Posterior vena cava (tissue), 2 donors: Measurements from ENCODE around the gene FN1. TPM values are rescaled to one million over a fixed set of nuclear protein-coding genes. Genes with fewer than 3 reads are reported as not detected.

ENCODE experiments used
- DNase-seq: peaks from one replicate; pipeline ENCODE4 v3.0.0-alpha.2; 2020; ENCODE audit warnings: low spot score
- intact Hi-C, 2 donors: fragments of 100-400 bp; cut with DNase I; formaldehyde crosslinking; loops; one replicate each; pipeline versions ENCODE4 v1.14.1 to v1.14.2; 2022 to 2023
- long read RNA-seq, 2 donors: library from polyadenylated mRNA; unstranded; transcript quantifications; one replicate each; pipeline ENCODE4 v2.0.0, GENCODE V29; 2020 to 2021
- total RNA-seq, 2 donors: library from RNA; stranded (reverse); fragmentation: NEBNext Ultra II Directional; extraction: Animal tissue kit (Norgen Biotek cat#: 25700); gene quantifications; one replicate each; pipeline ENCODE4 v1.2.1, GENCODE V29; 2021
- donor health status: DM: yes; HTN: yes; CAD: no.
- donor health status: DM: yes; HTN: yes; CAD: no.

FN1 gene
- total RNA-seq = 1,000 to 10,000 TPM; 2,588 to 3,239 TPM
- long read RNA-seq, donor 1, full-length matches to known transcripts = 78 of 611 reads
- long read RNA-seq, donor 1, partial matches to known transcripts = 493 of 611 reads
- long read RNA-seq, donor 1, other reads (novel, unspliced or antisense) = 40 of 611 reads
- long read RNA-seq, donor 2, transcript FN1-227 (2 exons, 2,433 nt) = major isoform, 62 of 814 reads
- long read RNA-seq, donor 2, transcript FN1-208 (13 exons, 2,388 nt) = minor isoform, 47 of 814 reads
- long read RNA-seq, donor 2, transcript FN1-225 (4 exons, 676 nt) = minor isoform, 23 of 814 reads
- long read RNA-seq, donor 2, partial matches to known transcripts = 663 of 814 reads
- long read RNA-seq, donor 2, other reads (novel, unspliced or antisense) = 15 of 814 reads

- intact Hi-C loops = no loop called here
- peak; percentile 97 for DNase-seq
Observed at GRCh38 chr2:215435870-215436704, at the start of gene FN1. TSS of gene FN1 (minus strand) at chr2:215436068. CDS start at chr2:215435802, 266 bp downstream.

DNA sequence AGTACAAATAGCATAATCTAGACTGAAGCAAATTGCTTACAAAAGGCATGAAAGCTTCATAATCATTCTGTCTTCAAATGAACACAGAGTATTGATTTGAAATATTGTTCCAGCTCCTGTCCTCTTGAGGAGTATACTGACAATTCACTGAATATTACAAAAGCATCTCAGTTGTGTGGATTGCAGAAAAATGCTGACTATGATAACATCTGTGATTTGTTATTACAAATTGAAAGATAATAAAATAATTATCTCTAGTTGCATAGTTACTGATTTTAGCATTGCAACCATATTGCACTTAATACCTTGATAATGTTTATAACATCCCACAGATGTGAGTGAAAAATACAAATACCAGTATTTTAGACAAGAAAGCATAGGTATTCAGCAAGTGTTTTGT lies 49.2 kb upstream of the FN1 start:
- intact Hi-C loops = loop anchor here in 1 of 2 donors (10.0 kb wide), 1 partner anchor 1790 kb away; no protein-coding TSS in a partner anchor

GRCh38 chr2:215484570-215484969 lies 48.7 kb upstream of the FN1 start:
- intact Hi-C loops = loop anchor here in 1 of 2 donors (10.0 kb wide), 1 partner anchor 1790 kb away; no protein-coding TSS in a partner anchor
- DNase-seq = no peak

More for the DNA sequence above, 49.2 kb upstream of the FN1 start:
- no peak for DNase-seq

- DNase-seq = no peak
- intact Hi-C loops = loop anchor here in 1 of 2 donors (10.0 kb wide), 1 partner anchor 1791 kb away; no protein-coding TSS in a partner anchor
Observed at GRCh38 chr2:215483431-215483830, 47.6 kb upstream of the FN1 start.

- no peak for DNase-seq
- intact Hi-C loops = loop anchor here in 1 of 2 donors (10.0 kb wide), 1 partner anchor 1795 kb away; no protein-coding TSS in a partner anchor
Observed at GRCh38 chr2:215479536-215480240, 43.8 kb upstream of the FN1 start.

GRCh38 chr2:215479121-215479520 lies 43.3 kb upstream of the FN1 start:
- intact Hi-C loops = no loop called here
- DNase-seq = no peak

DNA sequence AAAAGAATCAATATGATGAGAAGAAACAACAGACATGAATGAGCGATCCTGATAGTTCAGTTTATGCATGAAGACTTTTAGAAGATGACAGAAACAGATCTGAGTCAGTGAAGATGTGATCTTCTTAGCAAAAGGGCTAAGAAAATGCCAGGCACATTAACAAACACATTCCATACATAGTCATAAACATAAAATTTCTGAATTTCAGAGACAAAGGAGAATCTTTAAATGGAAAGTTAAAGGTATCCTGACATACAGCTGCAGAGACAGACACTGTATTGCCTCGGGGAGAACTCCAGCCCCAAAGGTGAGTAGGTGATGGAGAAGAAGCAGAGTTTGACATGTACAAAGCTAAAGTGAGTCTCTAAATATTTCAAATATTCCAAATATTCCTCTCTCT lies 40.6 kb upstream of the FN1 start:
- no peak for DNase-seq
- intact Hi-C loops = no loop called here

DNA sequence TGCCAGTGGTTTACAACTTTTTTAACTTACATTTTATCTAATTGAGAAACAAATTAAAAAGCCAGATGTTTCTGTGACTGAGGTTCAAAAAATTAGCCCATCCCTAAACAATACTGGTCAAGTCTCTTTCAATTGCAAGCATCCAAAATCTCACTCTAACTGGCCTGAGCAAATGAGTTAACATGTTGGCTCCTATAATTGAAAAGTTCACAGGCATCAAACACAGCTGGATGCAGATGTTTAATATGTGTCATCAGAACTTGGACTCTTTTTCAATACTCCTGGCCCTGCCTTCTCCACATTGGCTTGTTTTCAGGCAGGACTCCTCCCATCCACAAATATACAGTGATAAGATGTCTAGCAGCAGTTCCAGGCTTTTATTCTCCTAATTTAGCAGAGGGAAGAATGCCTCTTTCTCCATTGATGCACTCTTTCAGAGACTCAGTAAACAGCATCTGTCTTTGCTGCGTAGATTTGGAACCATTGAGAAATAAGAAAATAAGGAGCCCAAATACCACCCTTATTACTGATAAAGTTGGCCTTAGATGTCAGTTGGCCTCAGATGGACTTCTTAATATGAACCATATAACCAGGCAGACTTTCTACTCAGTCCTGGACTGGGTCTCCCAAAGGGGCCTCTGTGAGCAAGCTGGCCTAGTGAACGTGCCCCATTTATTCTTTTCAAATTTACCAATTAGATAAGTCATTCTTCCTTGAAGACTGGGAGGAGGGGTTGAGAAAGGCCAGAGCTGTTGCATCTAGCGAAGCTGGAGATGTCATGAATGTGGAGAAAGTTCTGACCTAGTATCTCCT lies 30.4 kb upstream of the FN1 start:
- intact Hi-C loops = loop anchor here in 1 of 2 donors (10.0 kb wide), 1 partner anchor 148 kb away; no protein-coding TSS in a partner anchor
- no peak for DNase-seq

DNA sequence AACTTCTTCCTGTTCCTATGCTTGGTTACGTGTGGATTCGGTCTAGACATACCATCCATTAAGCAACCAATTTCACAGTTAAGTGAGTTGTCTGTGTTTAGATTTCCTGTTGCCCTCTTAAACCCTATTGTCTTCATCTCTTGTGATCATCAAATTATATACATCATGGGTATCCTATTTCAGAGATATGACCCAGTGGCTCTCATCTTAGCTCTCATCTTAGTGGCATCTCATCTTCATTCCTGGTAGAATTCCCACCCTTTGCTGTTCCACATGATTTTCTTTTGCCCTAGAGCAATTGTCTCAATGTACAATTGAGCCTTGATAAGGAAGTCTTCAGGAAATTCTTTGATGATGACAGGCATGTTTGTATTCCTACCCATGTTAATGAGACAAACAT lies 29.4 kb upstream of the FN1 start:
- intact Hi-C loops = loop anchor here in 1 of 2 donors (10.0 kb wide), 1 partner anchor 150 kb away; no protein-coding TSS in a partner anchor
- DNase-seq = no peak

- intact Hi-C loops = loop anchor here in 1 of 2 donors (10.0 kb wide), 1 partner anchor 153 kb away; no protein-coding TSS in a partner anchor
- no peak for DNase-seq
Observed at GRCh38 chr2:215461836-215462532, 26.1 kb upstream of the FN1 start.

GRCh38 chr2:215460682-215461382 lies 25.0 kb upstream of the FN1 start:
- DNase-seq = no peak
- intact Hi-C loops = loop anchor here in 1 of 2 donors (10.0 kb wide), 1 partner anchor 154 kb away; no protein-coding TSS in a partner anchor

DNA sequence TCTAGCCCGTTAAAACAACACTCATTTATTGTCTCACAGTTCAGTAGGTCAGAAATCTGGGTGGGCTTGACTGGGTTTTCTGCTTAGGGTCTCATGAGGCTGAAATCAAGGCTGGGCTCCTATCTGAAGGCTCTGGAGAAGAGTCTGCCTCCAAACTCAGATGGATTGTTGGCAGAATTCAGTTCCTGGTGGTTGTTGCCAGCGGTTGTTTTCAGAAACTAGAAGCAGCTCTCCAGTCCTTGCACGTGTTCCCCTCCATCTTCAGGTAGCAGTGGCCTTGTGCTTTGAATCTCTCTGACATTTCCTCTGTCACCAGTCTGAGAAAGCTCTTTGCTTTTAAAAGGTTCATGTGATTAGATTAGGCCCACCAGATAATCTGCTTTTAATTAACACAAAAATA lies 20.1 kb upstream of the FN1 start:
- intact Hi-C loops = loop anchor here in 1 of 2 donors (2.0 kb wide), 1 partner anchor 463 kb away; no protein-coding TSS in a partner anchor
- DNase-seq = no peak

- intact Hi-C loops = loop anchor here in 1 of 2 donors (2.0 kb wide), 1 partner anchor 464 kb away; no protein-coding TSS in a partner anchor
- DNase-seq = no peak
Observed at GRCh38 chr2:215454519-215455246, 18.8 kb upstream of the FN1 start.

DNA sequence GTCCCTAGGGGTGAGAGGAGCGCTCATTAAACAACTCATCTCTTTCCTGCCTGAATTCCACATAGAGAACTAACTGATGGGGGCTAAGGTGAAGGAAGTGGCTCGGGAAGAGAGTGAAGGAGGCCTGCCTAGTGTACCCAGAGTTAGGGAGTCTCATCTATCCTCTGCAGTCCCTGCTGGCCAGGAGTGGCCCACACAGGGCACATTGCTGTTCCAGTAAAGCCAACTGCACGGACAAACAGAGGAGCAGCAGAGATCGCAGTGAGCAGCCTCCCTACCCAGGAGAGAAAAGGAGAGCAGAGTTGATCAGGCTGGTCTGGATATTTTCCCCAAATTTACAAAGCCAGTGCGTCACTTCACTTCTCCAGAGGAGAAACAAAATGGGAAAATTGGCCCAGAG lies 16.9 kb upstream of the FN1 start:
- intact Hi-C loops = no loop called here
- no peak for DNase-seq

GRCh38 chr2:215451012-215451756 lies 15.3 kb upstream of the FN1 start:
- intact Hi-C loops = no loop called here
- DNase-seq = no peak
